ENCODE data around the gene SOX2.

The SOX2 gene

DNA sequence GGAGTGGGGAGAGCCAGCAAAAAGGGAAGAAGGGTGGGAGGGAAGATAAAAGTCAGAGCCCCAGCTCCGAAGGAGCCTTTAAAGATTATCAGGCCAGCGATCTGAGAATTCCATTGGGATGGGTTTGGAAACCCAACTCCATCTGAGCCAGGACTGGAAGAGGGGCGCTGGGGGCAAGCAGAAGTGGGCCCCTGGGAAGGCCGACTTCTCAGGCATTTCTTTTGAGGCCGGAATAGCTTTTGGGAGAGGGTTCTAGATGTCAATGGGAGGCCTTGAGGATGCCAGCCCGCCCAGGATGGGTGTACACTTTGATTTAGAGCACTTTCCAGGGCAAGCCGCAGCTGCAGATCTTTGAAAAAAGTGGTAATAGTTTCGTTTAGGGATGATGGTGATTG, 6.6 kb upstream of the SOX2 start:
- DNase-seq, result no peak

DNA sequence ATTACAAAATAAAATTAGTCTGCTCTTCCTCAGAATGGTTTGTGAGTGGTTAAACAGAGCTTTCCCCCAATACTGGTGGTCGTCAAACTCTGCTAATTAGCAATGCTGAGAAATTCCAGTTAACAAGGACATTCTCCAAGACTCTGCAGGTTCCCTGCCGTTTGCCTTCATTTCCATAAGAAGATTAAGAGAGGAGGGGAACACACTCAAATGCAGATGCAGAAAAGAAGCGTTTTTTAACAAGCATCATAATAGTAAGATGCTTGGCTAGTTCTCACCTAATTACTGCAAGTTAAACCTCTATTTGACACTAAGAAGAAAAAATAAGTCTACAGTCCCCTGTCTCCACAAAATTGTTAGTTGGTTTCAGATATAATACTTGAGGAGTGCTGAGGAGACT, 3.7 kb upstream of the SOX2 start:
- DNase-seq, result no peak

DNA sequence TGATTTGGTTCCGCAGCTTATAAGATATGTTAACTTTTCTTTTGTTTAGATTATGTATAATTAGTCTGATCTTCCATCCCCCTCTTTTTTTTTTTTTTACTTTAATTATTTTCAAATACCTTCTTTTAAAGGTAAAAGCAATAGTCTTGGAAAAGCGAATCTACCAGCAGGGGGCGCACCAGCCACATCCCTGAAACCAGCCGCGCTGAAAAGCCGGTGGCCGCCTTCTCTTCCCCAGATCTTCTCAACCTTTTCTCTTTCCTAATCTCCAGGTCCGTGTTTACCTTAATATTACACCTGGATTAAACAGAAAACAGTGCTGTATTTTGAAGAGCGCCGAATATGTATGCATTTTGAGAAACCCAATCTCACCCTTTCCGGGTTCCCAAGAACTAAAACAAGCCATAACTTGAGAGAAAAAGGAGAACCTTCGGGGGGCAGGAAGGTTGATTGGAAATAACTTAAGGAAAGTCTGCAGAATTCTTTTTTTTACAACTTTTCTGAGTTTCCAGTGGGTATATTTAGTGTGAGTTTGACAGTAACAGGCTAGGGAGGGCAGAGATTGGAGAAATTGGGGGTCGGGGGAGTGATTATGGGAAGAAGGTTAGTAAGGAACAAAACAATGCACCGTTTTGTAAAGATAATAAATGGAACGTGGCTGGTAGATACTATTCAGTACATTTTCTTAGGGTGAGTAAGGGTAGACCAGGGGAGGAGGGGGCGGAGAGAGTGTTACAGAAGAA, 2.0 kb upstream of the SOX2 start:
- DNase-seq, result peak; percentile 61

DNA sequence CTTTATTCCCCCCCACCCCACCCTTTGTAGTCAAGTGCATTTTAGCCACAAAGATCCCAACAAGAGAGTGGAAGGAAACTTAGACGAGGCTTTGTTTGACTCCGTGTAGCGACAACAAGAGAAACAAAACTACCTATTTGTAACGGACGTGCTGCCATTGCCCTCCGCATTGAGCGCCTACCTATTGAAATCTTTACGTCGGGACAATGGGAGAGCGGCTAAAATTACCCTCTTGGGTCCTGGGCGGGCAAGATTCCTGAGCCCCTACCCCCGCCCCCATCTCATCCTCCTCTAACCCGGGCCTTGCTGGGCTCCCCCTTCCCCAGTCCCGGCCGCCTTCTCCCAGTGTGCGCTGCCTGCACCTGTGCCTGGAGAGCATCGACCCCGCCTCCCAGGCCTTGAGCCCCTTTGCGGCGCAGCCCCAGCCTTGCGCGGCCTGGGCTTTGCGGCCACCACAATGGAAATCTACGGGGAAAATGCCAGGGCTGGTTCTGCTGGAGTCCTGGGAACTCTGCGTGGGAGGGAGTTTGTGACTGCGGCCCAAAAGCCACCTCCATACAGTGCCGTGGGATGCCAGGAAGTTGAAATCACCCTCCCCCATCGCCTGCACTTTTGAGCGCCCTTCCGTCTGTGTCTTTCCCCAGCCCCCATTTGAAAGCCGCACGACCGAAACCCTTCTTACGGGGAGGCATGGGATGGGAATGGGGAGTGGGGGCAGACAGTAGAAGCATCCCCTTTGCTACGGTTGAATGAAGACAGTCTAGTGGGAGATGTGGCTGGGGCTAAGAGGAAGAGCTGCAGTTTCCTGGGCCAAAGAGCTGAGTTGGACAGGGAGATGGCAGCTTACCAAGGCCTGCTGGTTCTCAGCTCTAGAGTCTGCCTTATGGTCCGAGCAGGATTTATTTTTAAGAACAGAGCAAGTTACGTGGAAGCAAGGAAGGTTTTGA, 1.1 kb upstream of the SOX2 start:
- no peak for DNase-seq

DNA sequence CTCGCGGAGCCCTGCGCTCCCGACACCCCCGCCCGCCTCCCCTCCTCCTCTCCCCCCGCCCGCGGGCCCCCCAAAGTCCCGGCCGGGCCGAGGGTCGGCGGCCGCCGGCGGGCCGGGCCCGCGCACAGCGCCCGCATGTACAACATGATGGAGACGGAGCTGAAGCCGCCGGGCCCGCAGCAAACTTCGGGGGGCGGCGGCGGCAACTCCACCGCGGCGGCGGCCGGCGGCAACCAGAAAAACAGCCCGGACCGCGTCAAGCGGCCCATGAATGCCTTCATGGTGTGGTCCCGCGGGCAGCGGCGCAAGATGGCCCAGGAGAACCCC, 464 bp downstream of the SOX2 start:
- no peak for DNase-seq

DNA sequence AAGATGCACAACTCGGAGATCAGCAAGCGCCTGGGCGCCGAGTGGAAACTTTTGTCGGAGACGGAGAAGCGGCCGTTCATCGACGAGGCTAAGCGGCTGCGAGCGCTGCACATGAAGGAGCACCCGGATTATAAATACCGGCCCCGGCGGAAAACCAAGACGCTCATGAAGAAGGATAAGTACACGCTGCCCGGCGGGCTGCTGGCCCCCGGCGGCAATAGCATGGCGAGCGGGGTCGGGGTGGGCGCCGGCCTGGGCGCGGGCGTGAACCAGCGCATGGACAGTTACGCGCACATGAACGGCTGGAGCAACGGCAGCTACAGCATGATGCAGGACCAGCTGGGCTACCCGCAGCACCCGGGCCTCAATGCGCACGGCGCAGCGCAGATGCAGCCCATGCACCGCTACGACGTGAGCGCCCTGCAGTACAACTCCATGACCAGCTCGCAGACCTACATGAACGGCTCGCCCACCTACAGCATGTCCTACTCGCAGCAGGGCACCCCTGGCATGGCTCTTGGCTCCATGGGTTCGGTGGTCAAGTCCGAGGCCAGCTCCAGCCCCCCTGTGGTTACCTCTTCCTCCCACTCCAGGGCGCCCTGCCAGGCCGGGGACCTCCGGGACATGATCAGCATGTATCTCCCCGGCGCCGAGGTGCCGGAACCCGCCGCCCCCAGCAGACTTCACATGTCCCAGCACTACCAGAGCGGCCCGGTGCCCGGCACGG, 991 bp downstream of the SOX2 start:
- no peak for DNase-seq

DNA sequence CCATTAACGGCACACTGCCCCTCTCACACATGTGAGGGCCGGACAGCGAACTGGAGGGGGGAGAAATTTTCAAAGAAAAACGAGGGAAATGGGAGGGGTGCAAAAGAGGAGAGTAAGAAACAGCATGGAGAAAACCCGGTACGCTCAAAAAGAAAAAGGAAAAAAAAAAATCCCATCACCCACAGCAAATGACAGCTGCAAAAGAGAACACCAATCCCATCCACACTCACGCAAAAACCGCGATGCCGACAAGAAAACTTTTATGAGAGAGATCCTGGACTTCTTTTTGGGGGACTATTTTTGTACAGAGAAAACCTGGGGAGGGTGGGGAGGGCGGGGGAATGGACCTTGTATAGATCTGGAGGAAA, 1.5 kb downstream of the SOX2 start:
- DNase-seq, result no peak

DNA sequence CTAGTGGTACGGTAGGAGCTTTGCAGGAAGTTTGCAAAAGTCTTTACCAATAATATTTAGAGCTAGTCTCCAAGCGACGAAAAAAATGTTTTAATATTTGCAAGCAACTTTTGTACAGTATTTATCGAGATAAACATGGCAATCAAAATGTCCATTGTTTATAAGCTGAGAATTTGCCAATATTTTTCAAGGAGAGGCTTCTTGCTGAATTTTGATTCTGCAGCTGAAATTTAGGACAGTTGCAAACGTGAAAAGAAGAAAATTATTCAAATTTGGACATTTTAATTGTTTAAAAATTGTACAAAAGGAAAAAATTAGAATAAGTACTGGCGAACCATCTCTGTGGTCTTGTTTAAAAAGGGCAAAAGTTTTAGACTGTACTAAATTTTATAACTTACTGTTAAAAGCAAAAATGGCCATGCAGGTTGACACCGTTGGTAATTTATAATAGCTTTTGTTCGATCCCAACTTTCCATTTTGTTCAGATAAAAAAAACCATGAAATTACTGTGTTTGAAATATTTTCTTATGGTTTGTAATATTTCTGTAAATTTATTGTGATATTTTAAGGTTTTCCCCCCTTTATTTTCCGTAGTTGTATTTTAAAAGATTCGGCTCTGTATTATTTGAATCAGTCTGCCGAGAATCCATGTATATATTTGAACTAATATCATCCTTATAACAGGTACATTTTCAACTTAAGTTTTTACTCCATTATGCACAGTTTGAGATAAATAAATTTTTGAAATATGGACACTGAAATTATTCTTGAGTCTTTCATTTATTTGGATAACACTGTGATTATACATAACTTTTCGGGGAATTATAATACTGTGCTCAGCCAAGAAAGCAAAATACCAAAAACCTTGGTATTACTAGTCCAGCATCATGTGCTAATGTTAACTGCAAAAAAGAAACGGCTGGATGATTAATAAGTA, 2.2 kb downstream of the SOX2 start:
- DNase-seq, result no peak

DNA sequence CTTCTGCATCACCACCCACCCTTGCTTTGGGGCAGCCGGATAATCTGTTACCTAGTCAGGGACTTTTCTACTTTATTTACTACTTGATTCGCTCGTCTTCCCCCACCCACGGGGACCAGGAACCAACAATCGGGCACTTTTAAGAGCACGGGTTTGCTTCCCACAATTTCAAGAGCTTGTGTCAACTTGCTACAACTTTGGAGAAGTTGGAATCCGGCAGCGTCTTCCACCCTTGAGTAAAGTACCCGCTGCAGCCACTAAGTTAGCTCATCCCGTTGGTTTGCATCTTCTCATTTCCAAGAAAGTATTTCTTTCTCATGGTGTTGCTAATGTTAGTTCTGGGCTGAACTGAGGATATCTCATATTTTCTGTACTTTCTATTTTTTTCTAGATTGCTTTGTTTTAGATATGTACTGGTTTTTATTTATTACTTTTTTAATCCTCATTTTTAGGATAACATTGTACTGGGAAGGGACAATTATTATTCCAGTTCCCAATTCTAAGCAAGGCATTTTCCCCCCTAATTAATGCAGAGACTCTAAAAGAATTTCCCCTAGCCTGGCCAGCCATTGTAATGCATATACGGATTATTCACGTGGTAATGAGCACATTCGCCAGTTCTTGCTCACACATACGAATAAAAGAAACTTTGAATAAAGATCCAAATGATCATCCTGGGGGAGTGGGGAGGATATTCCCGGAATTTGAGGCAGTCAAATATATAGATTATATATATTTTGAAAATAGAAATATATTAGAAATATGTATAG, 4.0 kb downstream of the SOX2 start:
- DNase-seq, result no peak

DNA sequence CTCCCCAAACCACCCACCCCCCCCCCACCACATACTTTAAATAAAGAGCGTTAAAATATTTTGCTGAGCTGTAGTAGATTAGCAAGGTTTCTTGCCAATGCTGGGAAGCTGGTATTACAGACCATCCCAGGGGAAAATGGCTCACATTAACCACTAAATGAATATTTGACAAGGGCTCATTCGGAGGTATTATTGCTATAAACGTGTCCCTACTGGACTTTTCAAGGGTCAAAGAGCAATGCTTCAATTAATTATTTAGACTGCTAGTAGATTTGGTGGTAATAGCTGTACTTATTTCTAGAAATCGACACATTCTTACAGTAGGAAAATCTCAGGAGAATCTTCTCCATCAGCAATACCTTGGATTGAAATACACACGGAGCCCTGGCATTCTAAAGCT, 5.2 kb downstream of the SOX2 start:
- DNase-seq, result no peak

DNA sequence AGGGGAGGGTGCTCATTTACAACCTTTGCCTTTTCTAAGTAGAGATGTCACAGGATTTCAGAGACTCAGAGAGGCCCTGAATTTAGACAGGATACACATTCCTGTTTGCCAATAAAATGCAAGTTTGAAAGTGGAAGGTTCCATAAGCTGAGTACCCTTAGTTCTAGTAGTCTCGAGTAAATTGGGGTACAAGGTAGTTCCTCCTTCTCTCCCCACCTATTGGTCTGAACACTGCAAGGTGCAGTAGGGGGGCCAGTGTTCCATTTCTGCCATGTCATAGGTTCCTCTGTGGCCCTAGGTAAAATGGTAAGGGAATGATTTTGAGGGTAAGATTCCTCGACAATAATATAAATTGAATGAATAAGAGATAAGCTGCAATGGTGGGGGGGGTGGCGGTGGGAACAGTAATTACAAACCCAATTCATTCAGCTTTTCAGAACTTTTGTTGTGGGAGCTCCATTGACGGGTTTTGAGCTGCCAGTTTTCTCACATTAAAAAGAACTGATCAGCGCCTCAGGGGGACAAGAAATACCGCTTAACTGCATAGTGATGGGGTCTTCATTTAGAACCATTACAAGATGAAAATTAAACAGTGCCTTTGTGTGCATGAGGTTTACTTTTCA, 5.9 kb downstream of the SOX2 start:
- no peak for DNase-seq

DNA sequence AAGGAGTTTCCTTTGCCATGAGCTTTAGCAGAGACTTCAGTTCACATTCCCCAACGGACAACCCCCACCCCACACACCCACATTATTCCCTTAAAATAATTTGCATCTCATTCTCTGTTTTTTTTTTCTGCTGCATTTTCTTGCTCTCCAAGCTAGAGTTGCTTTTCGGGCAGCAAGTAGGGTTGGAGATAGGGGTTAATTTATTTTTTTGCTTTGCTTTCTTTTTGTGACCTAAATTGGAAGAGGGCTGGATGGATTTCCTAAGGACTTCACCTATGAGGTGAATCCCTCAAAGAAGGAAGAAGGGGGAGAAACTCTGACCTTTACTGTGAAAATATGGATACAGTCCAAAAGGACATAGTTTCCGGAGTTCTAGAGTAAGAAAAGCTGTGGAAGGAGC, 6.6 kb downstream of the SOX2 start:
- DNase-seq, result no peak

DNA sequence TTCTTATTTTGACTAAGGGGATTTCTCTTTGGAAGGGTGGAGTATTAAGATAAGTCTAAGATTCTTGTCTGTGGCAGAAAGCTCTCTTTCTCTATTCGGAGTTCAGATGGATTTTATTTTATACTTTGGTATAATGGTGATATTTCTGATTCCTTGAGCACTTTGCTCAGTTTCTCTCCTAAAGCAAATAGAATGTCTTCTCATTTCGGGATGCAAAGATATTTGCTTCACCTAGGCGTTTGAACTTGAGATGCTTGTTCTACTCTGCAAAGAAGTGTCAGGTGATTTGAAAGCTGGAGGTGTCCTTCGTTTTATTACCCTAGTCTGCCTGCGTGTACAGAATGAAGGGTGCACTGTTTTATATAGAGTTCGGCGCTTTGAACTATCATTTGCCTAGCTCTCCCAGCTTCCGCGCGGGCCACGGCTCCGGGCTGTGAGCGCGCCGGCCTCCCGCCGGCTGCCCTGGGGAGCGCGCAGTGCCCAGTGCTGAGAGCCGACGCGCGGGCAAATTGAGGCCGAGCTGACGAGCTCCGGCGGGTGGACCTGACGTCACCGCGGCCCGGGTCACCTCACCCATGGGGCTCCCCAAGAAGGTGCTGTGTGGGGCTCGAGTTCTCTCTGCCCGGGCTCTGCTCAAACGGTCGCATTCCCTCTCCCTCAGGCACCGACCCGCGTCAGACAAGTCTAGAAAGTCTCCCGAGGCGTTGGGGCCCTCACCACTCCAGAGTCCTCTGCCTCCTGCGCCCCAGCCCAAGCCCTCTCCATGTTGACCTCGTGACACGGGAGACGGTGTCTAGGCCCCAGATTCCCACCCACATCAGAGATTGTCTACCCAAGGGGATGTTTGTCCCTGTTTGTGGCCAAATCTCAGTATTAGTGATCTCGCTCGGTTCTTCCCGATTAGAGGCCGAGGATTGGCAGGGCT, 7.5 kb downstream of the SOX2 start:
- DNase-seq, result no peak

DNA sequence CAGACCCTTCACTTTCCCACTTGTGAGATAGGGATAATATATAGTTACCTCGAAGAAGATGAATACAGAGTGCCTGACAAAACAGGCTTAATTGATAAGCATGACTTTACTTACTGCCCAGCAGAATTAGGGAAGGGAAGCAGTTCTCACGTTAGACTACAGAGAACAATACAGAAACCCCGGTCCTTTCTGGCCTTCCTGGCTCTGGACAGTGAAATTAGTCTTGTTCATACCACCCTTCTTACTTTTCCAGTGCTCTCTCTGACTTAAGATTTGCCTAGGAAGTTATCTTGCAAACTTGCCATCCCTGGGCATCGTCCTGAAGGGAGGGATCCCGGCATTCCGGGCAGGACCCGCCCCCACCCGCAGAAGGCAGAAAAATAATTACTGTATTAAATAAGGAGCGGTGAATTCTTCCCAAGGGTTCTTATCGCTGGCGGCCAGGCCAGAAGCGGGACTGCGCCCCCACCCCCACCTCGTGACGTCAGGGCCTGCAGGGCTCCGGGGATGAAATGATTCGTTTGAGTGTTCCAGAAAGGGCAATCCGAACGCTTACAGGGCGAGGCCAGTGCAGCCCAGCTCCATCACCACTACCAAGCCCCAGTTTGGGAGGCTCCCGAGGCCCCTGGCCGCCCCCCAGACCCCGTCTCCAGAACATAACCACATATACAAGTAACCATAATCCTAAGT, 8.4 kb downstream of the SOX2 start:
- DNase-seq, result no peak

DNA sequence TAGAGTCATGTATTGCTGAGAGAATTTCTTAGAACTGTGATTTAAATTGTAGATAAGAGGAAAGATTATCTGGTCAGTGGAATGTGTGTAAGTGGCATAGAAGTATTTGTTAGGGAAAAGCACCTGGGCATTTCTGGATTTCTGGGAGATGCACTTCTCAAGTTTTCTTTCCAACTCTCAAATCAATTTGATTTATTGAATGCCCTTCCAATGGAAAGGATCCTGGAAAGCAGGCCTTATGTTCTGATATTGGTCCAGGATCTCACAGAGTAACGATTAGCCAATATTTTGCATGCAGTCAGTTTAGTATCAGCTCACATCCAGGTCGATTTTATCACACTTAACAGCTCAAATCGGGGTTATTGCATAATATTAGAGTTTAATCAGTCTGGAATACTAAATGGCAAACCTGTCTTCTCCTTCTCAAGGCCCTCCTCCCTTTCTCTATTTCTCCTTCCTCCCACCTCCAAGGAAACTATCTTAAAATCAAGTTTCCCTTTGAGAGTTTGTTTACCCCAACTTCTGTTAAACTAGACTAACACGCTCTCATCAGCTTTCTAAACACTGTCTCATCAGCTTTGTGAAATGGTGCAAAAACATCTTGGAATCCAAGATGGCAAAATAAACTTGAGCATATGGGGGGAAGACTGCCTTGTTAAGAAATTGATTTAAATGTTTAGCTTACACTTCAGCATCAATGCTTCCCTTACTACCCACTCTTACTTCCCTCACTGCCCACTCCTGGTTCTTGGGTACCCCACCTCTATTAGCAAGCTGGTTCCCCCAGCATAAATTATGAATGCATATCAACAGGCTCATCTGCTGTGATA, 9.5 kb downstream of the SOX2 start:
- no peak for DNase-seq

DNA sequence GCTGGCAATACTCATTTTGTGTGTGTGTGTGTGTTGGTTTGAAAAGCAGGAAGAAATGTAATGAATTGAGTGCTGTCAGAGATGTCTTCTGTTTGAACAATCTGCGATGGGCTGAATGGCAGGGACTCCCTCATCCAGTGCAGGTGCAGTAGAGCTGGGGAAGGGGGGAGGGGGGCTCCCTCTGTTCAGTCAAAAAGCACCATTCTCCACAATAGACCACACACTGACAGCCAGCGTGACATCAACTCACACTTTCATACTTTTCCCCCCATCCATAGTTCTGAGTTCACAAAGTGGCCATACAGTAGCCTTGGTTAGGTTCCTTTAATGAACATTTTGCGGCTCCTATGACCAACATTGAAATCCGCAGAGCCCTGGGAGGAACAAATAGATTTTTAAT, 10.4 kb downstream of the SOX2 start:
- DNase-seq, result no peak

DNA sequence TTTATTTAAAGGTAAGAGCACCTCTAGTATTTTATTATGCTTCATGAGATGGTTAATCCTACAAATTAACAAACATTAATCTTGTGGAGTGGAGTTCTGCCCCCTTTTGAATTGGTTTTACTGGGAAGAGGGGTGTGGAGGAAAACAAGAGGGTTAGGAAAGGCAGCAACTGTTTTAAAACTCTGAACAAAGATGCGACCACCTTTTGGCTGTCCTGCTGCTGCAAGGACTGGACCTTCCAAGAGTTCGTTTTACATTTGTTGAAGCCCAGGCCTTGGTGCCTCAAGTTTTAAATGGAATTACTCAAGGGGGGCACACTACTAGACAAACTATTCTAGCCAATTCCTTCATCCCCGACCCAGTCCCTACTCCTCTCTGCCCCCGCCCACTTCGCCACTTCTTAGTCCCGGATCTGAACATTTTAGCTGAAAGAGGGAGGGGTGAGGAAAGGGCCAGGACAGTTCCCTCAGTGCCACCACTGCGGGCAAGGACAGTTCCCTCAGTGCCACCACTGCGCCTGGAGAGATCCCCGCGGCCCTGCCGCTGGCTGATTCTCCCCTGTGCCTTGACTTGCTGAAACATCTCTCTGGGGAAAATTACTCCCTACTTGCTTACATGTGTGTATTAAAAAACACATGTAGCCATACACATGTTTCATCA, 11.2 kb downstream of the SOX2 start:
- DNase-seq, result no peak

DNA sequence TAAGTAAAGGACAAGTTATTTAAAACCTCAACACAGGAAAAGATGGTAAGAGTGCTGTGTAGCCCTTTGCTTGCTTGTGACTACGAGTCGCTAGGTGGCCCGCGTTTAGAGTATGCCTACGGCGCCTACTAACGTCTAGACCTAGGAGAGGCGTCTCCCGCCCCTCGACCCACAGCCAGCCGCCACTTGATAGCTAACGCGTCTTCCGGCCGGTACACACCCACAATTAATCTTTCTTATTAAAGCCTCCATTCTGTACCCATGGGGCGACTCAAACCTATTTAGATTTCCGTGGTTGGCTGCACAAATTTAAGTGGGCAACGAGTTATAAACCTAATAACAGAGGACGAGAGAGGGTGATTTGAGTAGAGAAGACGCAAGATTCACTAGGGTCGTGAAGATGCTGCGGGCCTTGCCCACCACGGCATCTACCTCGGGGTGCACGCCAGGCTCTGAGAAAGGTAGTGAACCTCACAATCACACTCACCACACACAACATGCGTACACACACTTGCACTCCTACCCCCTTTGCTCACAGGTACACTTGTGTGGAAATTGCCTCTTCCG, 12.0 kb downstream of the SOX2 start:
- DNase-seq, result no peak
